ENCODE results near the gene CHN2. TPM values are rescaled to one million over a fixed set of nuclear protein-coding genes. Genes with fewer than 3 reads are reported as not detected.

Gene CHN2
- total RNA-seq, 1 experiment from 2014 or later, result 5.0 TPM

- TF ChIP-seq TP53 (CRISPR knock-in tag; IDR thresholded peaks at IDR 0.05) (peak; percentile 53; the same call in 1 of the 2 replicates), HMGA2 (CRISPR knock-in tag; IDR thresholded peaks at IDR 0.05) (no peak), TEAD1 (CRISPR knock-in tag; IDR thresholded peaks at IDR 0.05) (peak; percentile 90; the same call in 1 of the 2 replicates), ELF4 (CRISPR knock-in tag; IDR thresholded peaks at IDR 0.05; ENCODE audit: low read depth) (no peak), GTF2I (CRISPR knock-in tag; conservative IDR thresholded peaks at IDR 0.05) (no peak), RELA (CRISPR knock-in tag; IDR thresholded peaks at IDR 0.05; ENCODE audit: borderline replicate concordance) (no peak), SP1 (CRISPR knock-in tag; conservative IDR thresholded peaks at IDR 0.05) (peak; percentile 71), FOXJ3 (CRISPR knock-in tag; IDR thresholded peaks at IDR 0.05; ENCODE audit: borderline replicate concordance) (no peak), ZNF138 (CRISPR knock-in tag; conservative IDR thresholded peaks at IDR 0.05) (no peak), PRRX2 (CRISPR knock-in tag; IDR thresholded peaks at IDR 0.05) (no peak), ZSCAN18 (CRISPR knock-in tag; IDR thresholded peaks at IDR 0.05) (no peak), JUN (CRISPR knock-in tag; IDR thresholded peaks at IDR 0.05) (no peak), MLX (CRISPR knock-in tag; IDR thresholded peaks at IDR 0.05) (no peak), KAT7 (CRISPR knock-in tag; IDR thresholded peaks at IDR 0.05; ENCODE audit: borderline replicate concordance) (no peak), E2F5 (CRISPR knock-in tag; IDR thresholded peaks at IDR 0.05) (no peak), MYBL2 (CRISPR knock-in tag; IDR thresholded peaks at IDR 0.05) (0 out of 2 replicates have a peak, but pooled peaks have one; percentile 45), GRHL2 (CRISPR knock-in tag; IDR thresholded peaks at IDR 0.05; ENCODE audit: insufficient replicate concordance, severe bottlenecking) (no peak), ESRRA (CRISPR knock-in tag; IDR thresholded peaks at IDR 0.05; ENCODE audit: borderline replicate concordance) (no peak), ZNF232 (CRISPR knock-in tag; IDR thresholded peaks at IDR 0.05) (peak; percentile 70; the same call in 1 of the 2 replicates), FOXP4 (CRISPR knock-in tag; IDR thresholded peaks at IDR 0.05) (peak; percentile 14; the same call in 1 of the 2 replicates), TEAD4 (CRISPR knock-in tag; IDR thresholded peaks at IDR 0.05) (no peak)
- TF ChIP-seq, protein P1, sequence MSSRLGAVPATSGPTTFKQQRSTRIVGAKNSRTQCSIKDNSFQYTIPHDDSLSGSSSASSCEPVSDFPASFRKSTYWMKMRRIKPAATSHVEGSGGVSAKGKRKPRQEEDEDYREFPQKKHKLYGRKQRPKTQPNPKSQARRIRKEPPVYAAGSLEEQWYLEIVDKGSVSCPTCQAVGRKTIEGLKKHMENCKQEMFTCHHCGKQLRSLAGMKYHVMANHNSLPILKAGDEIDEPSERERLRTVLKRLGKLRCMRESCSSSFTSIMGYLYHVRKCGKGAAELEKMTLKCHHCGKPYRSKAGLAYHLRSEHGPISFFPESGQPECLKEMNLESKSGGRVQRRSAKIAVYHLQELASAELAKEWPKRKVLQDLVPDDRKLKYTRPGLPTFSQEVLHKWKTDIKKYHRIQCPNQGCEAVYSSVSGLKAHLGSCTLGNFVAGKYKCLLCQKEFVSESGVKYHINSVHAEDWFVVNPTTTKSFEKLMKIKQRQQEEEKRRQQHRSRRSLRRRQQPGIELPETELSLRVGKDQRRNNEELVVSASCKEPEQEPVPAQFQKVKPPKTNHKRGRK (CRISPR knock-in tag; IDR thresholded peaks at IDR 0.05; ENCODE audit: borderline replicate concordance), result no peak
- TF ChIP-seq, protein P2, sequence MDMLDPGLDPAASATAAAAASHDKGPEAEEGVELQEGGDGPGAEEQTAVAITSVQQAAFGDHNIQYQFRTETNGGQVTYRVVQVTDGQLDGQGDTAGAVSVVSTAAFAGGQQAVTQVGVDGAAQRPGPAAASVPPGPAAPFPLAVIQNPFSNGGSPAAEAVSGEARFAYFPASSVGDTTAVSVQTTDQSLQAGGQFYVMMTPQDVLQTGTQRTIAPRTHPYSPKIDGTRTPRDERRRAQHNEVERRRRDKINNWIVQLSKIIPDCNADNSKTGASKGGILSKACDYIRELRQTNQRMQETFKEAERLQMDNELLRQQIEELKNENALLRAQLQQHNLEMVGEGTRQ (CRISPR knock-in tag; IDR thresholded peaks at IDR 0.05), result peak; percentile 32
- TF ChIP-seq, protein P3, sequence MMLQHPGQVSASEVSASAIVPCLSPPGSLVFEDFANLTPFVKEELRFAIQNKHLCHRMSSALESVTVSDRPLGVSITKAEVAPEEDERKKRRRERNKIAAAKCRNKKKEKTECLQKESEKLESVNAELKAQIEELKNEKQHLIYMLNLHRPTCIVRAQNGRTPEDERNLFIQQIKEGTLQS (CRISPR knock-in tag; conservative IDR thresholded peaks at IDR 0.05), result no peak
- TF ChIP-seq, protein P4, sequence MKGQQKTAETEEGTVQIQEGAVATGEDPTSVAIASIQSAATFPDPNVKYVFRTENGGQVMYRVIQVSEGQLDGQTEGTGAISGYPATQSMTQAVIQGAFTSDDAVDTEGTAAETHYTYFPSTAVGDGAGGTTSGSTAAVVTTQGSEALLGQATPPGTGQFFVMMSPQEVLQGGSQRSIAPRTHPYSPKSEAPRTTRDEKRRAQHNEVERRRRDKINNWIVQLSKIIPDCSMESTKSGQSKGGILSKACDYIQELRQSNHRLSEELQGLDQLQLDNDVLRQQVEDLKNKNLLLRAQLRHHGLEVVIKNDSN (CRISPR knock-in tag; IDR thresholded peaks at IDR 0.05), result 0 out of 2 replicates have a peak, but pooled peaks have one; percentile 23
- TF ChIP-seq, protein P5, sequence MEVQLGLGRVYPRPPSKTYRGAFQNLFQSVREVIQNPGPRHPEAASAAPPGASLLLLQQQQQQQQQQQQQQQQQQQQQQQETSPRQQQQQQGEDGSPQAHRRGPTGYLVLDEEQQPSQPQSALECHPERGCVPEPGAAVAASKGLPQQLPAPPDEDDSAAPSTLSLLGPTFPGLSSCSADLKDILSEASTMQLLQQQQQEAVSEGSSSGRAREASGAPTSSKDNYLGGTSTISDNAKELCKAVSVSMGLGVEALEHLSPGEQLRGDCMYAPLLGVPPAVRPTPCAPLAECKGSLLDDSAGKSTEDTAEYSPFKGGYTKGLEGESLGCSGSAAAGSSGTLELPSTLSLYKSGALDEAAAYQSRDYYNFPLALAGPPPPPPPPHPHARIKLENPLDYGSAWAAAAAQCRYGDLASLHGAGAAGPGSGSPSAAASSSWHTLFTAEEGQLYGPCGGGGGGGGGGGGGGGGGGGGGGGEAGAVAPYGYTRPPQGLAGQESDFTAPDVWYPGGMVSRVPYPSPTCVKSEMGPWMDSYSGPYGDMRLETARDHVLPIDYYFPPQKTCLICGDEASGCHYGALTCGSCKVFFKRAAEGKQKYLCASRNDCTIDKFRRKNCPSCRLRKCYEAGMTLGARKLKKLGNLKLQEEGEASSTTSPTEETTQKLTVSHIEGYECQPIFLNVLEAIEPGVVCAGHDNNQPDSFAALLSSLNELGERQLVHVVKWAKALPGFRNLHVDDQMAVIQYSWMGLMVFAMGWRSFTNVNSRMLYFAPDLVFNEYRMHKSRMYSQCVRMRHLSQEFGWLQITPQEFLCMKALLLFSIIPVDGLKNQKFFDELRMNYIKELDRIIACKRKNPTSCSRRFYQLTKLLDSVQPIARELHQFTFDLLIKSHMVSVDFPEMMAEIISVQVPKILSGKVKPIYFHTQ (CRISPR knock-in tag; IDR thresholded peaks at IDR 0.05), result no peak
- TF ChIP-seq, protein P6, sequence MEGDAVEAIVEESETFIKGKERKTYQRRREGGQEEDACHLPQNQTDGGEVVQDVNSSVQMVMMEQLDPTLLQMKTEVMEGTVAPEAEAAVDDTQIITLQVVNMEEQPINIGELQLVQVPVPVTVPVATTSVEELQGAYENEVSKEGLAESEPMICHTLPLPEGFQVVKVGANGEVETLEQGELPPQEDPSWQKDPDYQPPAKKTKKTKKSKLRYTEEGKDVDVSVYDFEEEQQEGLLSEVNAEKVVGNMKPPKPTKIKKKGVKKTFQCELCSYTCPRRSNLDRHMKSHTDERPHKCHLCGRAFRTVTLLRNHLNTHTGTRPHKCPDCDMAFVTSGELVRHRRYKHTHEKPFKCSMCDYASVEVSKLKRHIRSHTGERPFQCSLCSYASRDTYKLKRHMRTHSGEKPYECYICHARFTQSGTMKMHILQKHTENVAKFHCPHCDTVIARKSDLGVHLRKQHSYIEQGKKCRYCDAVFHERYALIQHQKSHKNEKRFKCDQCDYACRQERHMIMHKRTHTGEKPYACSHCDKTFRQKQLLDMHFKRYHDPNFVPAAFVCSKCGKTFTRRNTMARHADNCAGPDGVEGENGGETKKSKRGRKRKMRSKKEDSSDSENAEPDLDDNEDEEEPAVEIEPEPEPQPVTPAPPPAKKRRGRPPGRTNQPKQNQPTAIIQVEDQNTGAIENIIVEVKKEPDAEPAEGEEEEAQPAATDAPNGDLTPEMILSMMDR (IDR thresholded peaks at IDR 0.05), result peak; percentile 87
These were observed 4.8 kb upstream of the CHN2 start (continued) for GRCh38 chr7:29189743-29190201.

Data from WTC11 (cell line).